MV-4-11 (cell line): ENCODE measurements around the gene PTK7.

ENCODE experiments used
- DNase-seq: peaks from one replicate; lab custom pipeline; 2025; lab: John Stamatoyannopoulos, UW

PTK7 gene

GRCh38 chr6:43205849-43206248 lies 129.7 kb downstream of the PTK7 start:
- DNase-seq = no peak

DNA sequence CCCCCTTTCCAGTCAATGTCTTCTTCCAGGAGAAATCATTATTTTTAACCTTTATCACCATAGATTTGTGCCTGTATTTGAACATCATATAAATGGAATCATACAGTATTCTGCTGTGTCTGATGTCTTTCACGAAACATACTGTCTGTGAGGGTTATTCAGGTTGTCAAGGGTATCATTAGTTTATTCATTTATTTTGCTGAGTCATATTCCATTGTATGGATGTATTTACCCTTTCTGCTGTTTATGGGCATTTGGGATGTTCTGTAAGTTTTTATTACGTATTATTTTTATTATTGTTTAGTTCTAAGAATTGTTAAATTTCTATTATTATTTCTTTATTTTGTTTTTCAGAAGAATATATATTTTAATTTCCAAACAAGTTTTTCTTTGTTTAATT lies 131.2 kb downstream of the PTK7 start:
- DNase-seq = no peak
